BJ (cell line): ENCODE data around the gene CDH7. TPM values are rescaled to one million over a fixed set of nuclear protein-coding genes. Genes with fewer than 3 reads are reported as not detected.

Source experiments
- CTCF ChIA-PET: fragments of 350-600 bp; formaldehyde crosslinking; extraction: SDS; loops from one replicate; lab custom pipeline; 2021; ENCODE audit warnings: antibody characterized with exemption, inconsistent platforms; lab: Yijun Ruan, JAX
- POLR2A ChIA-PET: fragments of 300-600 bp; sonication (Branson Sonifier 250); formaldehyde crosslinking; extraction: SDS; loops from one replicate; lab custom pipeline; 2021; ENCODE audit warnings: antibody characterized with exemption; lab: Charles Lee
- DNase-seq: peaks from one replicate; pipeline ENCODE4 v3.0.0-alpha.2; 2011; ENCODE audit warnings: low read depth
- H3K27me3 ChIP-seq: 2 replicates; pipeline ENCODE4 v1.6.0; 2011; ENCODE audit warnings: low read length; ENCODE audit not compliant: control insufficient read depth, insufficient read depth
- H3K36me3 ChIP-seq: 2 replicates; pipeline ENCODE4 v1.5.1; 2011; ENCODE audit warnings: low read length; ENCODE audit not compliant: control insufficient read depth, insufficient read depth
- H3K4me3 ChIP-seq: 2 replicates; pipeline ENCODE4 v1.5.1; 2011; ENCODE audit warnings: low read depth, mild to moderate bottlenecking, control low read depth, low read length
- CTCF ChIP-seq: IDR thresholded peaks from 2 replicates; pipeline ENCODE4 v1.5.1; 2011; ENCODE audit warnings: low read depth, mild to moderate bottlenecking, control low read depth, inconsistent platforms, low read length, moderate library complexity; ENCODE audit not compliant: insufficient read depth
- polyA plus RNA-seq: library from polyadenylated mRNA; depleted of rRNA; stranded (reverse); fragments of >200 nt; gene quantifications from 2 replicates; pipeline ENCODE4 v1.2.3, GENCODE V29; 2011

Gene CDH7
- polyA plus RNA-seq, 1 experiment: not detected

DNA sequence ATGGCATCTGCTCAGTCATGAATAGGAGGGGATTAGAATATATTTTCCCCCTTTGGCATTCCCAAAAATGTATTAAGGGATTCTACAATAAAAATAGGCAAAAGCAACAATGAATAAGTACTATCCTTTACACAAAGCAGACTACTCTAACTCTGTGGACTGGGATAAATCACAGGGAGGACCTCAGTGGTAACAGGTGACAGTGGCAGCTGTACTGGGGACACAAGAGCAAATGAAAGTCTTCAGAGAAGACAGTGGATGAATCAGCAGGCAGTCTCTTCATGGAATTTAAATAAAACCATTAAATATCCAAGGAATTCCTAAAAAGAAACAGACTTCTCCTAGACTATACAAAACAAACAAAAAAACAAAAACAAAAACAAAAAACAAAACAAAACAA is 4.8 kb downstream of the CDH7 start:
- ChIA-PET CTCF (no interaction called here), POLR2A (no interaction called here)
- no peak for TF ChIP-seq CTCF

GRCh38 chr18:65760457-65760856 is 9.6 kb downstream of the CDH7 start:
- POLR2A ChIA-PET: no interaction called here
- H3K36me3 ChIP-seq: no peaks in the 10 kb centered on the region
- H3K27me3 ChIP-seq: no peaks in the 10 kb centered on the region
- no peak for TF ChIP-seq CTCF
- CTCF ChIA-PET: no interaction called here
- no peak for DNase-seq
- no peak overlapping the region for H3K4me3 ChIP-seq

More for the DNA sequence above, 4.8 kb downstream of the CDH7 start:
- DNase-seq: no peak
- H3K36me3 ChIP-seq: no peaks in the 10 kb centered on the region
- H3K4me3 ChIP-seq: no peak overlapping the region
- H3K27me3 ChIP-seq: no peaks in the 10 kb centered on the region

DNA sequence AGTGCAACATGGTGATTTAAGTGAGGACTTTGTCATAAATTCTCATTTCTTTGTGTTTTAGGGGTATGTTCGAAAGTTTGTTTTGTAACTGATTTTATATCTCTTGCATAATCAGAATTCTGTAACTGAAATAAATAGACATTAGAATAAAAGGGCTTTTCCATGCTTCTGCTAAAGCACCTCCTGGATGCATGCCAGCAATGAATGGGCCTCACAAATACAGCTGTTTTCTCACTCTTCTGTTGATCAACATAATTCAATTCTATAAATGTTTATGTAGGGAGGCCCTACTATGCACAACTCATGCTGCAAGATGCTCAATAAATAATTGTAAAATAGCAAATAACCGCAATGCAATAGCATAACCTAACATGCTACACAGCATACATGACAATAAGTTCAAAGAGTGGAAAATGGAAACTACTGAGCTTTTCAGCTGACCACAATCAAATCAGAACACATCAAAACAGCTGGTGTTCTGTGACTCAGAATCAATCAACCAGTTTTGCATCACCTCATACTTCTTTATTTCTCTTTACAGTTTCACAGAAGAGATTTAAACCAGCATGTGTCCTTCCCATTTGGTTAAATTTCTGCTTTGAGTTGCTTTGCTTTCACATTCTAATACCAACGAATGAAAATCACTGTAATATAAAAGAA is 11.0 kb downstream of the CDH7 start:
- Histone ChIP-seq H3K4me3 (no peak overlapping the region), H3K36me3 (no peaks in the 10 kb centered on the region), H3K27me3 (no peaks in the 10 kb centered on the region)
- ChIA-PET CTCF (no interaction called here), POLR2A (no interaction called here)
- no peak for TF ChIP-seq CTCF
- DNase-seq: no peak

DNA sequence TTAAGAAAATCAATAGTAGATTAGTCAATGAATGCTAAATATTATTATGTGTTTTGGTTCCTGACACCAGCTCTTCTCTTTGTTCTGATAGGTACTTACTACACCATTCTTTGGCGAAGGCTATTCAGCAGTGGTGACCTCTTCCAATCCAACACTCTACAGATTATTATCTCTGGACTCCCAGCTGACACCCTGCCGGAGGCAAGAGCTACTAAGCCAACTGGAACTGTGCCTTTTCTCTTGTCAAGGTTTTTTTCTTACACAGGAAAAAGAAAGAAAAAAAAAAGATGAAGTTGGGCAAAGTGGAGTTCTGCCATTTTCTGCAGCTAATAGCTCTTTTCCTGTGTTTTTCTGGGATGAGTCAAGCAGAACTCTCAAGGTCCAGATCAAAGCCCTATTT is 11.7 kb downstream of the CDH7 start:
- no peak for DNase-seq
- no peak for TF ChIP-seq CTCF
- POLR2A ChIA-PET: no interaction called here
- Histone ChIP-seq H3K27me3 (no peaks in the 10 kb centered on the region), H3K4me3 (no peak overlapping the region), H3K36me3 (no peaks in the 10 kb centered on the region)
- CTCF ChIA-PET: no interaction called here

DNA sequence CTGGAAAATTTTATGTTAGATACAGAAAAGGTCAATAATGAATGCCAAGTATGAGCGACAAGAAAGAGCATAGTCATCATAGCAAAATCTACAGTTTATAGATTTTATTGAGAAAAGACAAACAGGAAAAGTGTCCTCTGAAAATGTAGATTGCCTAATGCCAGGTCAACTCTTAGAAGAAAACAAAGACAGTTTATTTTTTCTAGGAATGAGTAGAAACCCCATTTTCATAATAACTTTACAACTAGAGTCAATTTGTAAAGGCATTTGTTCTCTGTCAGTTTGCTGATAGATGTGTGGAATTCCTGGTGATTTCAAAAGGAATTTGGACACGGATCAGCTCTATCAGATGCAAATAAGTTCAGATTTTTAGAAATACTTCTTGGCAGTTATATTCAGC is 16.6 kb downstream of the CDH7 start:
- Histone ChIP-seq H3K4me3 (no peak overlapping the region), H3K36me3 (no peaks in the 10 kb centered on the region), H3K27me3 (no peaks in the 10 kb centered on the region)
- no peak for TF ChIP-seq CTCF
- CTCF ChIA-PET: no interaction called here
- POLR2A ChIA-PET: no interaction called here
- no peak for DNase-seq
